H1 (cell line): ENCODE data around the gene TOMT. TPM values are rescaled to one million over a fixed set of nuclear protein-coding genes. Genes with fewer than 3 reads are reported as not detected.

Experiments used
- BRCA1 ChIP-seq: IDR thresholded peaks from 2 replicates; pipeline ENCODE4 v1.6.1; 2012; ENCODE audit warnings: low read depth, low read length, improper control_type of control experiment
- CBX5 ChIP-seq: fragments of 300-800, 300-1000 bp; sonication (generic); IDR thresholded peaks from 2 replicates; pipeline ENCODE4 v1.7.1; 2016; ENCODE audit warnings: antibody characterized with exemption, low read length, low read depth
- CBX8 ChIP-seq: fragments of 300-800, 300-1000 bp; sonication (generic); IDR thresholded peaks from 2 replicates; pipeline ENCODE4 v1.7.1; 2016; ENCODE audit warnings: low read depth, low read length, borderline replicate concordance
- CEBPB ChIP-seq: IDR thresholded peaks from 2 replicates; pipeline ENCODE4 v1.6.1; 2012; ENCODE audit warnings: low read depth, low read length
- CHD1 ChIP-seq: IDR thresholded peaks from 2 replicates; pipeline ENCODE4 v1.6.1; 2012; ENCODE audit warnings: low read depth, low read length, improper control_type of control experiment
- CHD2 ChIP-seq: IDR thresholded peaks from 2 replicates; pipeline ENCODE4 v1.6.1; 2012; ENCODE audit warnings: low read length, improper control_type of control experiment
- CREB1 ChIP-seq: IDR thresholded peaks from 2 replicates; pipeline ENCODE4 v1.6.1; 2012; ENCODE audit warnings: inconsistent platforms
- CTBP2 ChIP-seq: IDR thresholded peaks from 2 replicates; pipeline ENCODE4 v1.7.0; 2011; ENCODE audit warnings: borderline replicate concordance, mild to moderate bottlenecking, moderate library complexity, mixed read lengths, low read length; ENCODE audit not compliant: insufficient read depth, insufficient read length
- FOSL1 ChIP-seq: IDR thresholded peaks from 2 replicates; pipeline ENCODE4 v1.6.1; 2011; ENCODE audit warnings: mild to moderate bottlenecking, low read depth, low read length, moderate library complexity; ENCODE audit not compliant: insufficient read depth
- GABPA ChIP-seq: IDR thresholded peaks from 2 replicates; pipeline ENCODE4 v1.6.1; 2011; ENCODE audit warnings: mild to moderate bottlenecking, low read length, moderate library complexity, borderline replicate concordance; ENCODE audit not compliant: insufficient read depth
- KDM1A ChIP-seq: fragments of 200-600, 300-600 bp; sonication (generic); IDR thresholded peaks from 2 replicates; pipeline ENCODE4 v1.7.1; 2016; ENCODE audit warnings: mild to moderate bottlenecking, low read length, borderline replicate concordance
- KDM5A ChIP-seq: fragments of 200-600 bp; IDR thresholded peaks from 2 replicates; pipeline ENCODE4 v1.7.1; 2012; ENCODE audit warnings: mild to moderate bottlenecking, low read length, inconsistent platforms, mixed read lengths
- MAFK ChIP-seq: IDR thresholded peaks from 2 replicates; pipeline ENCODE4 v1.6.1; 2012; ENCODE audit warnings: low read depth, mild to moderate bottlenecking, improper control_type of control experiment, low read length
- NANOG ChIP-seq: IDR thresholded peaks from 2 replicates; pipeline ENCODE4 v1.6.1; 2011; ENCODE audit warnings: low read length, low read depth, mild to moderate bottlenecking, inconsistent platforms; ENCODE audit not compliant: insufficient read depth, poor library complexity, severe bottlenecking
- NRF1 ChIP-seq: IDR thresholded peaks from 2 replicates; pipeline ENCODE4 v1.6.1; 2011; ENCODE audit warnings: mild to moderate bottlenecking, low read depth, low read length, improper control_type of control experiment
- POU5F1 ChIP-seq: IDR thresholded peaks from 2 replicates; pipeline ENCODE4 v1.6.1; 2011; ENCODE audit warnings: low read depth, mild to moderate bottlenecking, low read length, moderate library complexity
- RFX5 ChIP-seq: IDR thresholded peaks from 2 replicates; pipeline ENCODE4 v1.6.1; 2011; ENCODE audit warnings: low read depth, low read length, improper control_type of control experiment, borderline replicate concordance
- RNF2 ChIP-seq: fragments of 200-900, 300-1000 bp; sonication (generic); IDR thresholded peaks from 2 replicates; pipeline ENCODE4 v1.7.1; 2016; ENCODE audit warnings: borderline replicate concordance, low read depth, mild to moderate bottlenecking, antibody characterized with exemption, low read length; ENCODE audit not compliant: poor library complexity, severe bottlenecking; ENCODE audit errors: missing control alignments
- SAP30 ChIP-seq: fragments of 300-600 bp; sonication (generic); IDR thresholded peaks from 2 replicates; pipeline ENCODE4 v1.7.1; 2012; ENCODE audit warnings: low read length, moderate library complexity, mild to moderate bottlenecking, inconsistent platforms; ENCODE audit not compliant: insufficient read depth, insufficient replicate concordance
- SIN3A ChIP-seq, 2 experiments: IDR thresholded peaks in 1 of 2; conservative IDR thresholded peaks in 1 of 2; 2 replicates each; pipeline ENCODE4 v1.6.1; 2011 to 2012; ENCODE audit warnings: low read length in 2 of 2, improper control_type of control experiment in 1 of 2, low read depth in 1 of 2, mild to moderate bottlenecking in 1 of 2
- SIX5 ChIP-seq: IDR thresholded peaks from 2 replicates; pipeline ENCODE4 v1.6.1; 2011; ENCODE audit warnings: mild to moderate bottlenecking, low read depth, low read length
- TAF1 ChIP-seq: IDR thresholded peaks from 2 replicates; pipeline ENCODE4 v1.6.1; 2011; ENCODE audit warnings: mild to moderate bottlenecking, low read depth, low read length
- TAF7 ChIP-seq: optimal IDR thresholded peaks from 2 replicates; pipeline ENCODE3; 2011; ENCODE audit warnings: low read depth, mild to moderate bottlenecking, inconsistent platforms, low read length, moderate library complexity, borderline replicate concordance
- TEAD4 ChIP-seq: IDR thresholded peaks from 2 replicates; pipeline ENCODE4 v1.6.1; 2012; ENCODE audit warnings: low read depth, low read length, inconsistent platforms, mixed read lengths
- polyA plus RNA-seq, 7 experiments: library from polyadenylated mRNA; depleted of rRNA in 3 of 7; stranded (reverse) in 5 of 7; unstranded in 2 of 7; fragments of >200 nt in 5 of 7; fragments of 200-250 nt in 2 of 7; gene quantifications; 1 replicate in 5 of 7; 2 replicates in 1 of 7; 4 replicates in 1 of 7; pipeline versions ENCODE4 v1.2.1 to v1.2.3, GENCODE V29; 2011 to 2013; ENCODE audit warnings: missing spikeins in 2 of 7, mixed read lengths in 2 of 7
- total RNA-seq: library from RNA; stranded (reverse); fragmentation: NEBNext Ultra II Directional; extraction: Animal tissue kit (Norgen Biotek cat#: 25700); gene quantifications from 2 replicates; pipeline ENCODE4 v1.2.1, GENCODE V29; 2021

The TOMT gene
- total and polyA plus RNA-seq, 2 of the 8 experiments (the other 6 are each of a cell fraction or from before 2014, with no cell fraction given): 0.11 TPM; not detected in 1

DNA sequence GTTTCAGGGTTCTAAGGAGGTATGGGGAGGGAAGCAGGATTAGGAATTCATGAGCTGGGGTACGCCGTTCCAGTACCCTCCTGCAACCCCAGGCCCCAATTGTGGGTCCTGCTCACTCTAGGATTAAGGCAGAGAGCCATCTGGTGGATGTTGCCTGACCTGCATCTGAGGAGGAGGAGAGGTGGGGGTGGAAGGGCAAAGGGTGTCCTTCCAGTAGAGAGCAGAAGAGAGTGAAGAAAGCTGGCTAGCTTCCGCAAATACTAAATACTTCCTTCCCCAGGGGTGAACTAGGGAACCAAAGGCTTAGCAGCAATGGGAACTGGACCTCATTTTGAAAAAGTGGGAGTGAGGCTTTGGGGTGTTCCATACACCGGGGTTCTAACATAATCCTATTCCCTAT, 14.4 kb upstream of the TOMT start (continued):
- no peak for TF ChIP-seq RNF2
- TF ChIP-seq POU5F1: no peak
- TF ChIP-seq CBX5: no peak
- TF ChIP-seq TEAD4: no peak
- no peak for TF ChIP-seq TAF1
- TF ChIP-seq CHD1: no peak
- no peak for TF ChIP-seq TAF7
- TF ChIP-seq SIX5: no peak
- TF ChIP-seq NRF1: no peak
- no peak for TF ChIP-seq KDM1A
- TF ChIP-seq KDM5A: no peak
- no peak for TF ChIP-seq RFX5
- no peak for TF ChIP-seq MAFK
- TF ChIP-seq NANOG: no peak
- TF ChIP-seq SIN3A (conservative IDR thresholded peaks at IDR 0.05 in 1 of 2, IDR thresholded peaks at IDR 0.05 in 1 of 2; ENCODE audit: low read depth in 1 of 2, low read length in 2 of 2): 0 out of 4 replicates have a peak, but pooled peaks of 1 of the 2 experiments have one; percentile 46
- TF ChIP-seq CBX8: no peak
- no peak for TF ChIP-seq CHD2
- TF ChIP-seq SAP30: no peak
- TF ChIP-seq CEBPB: no peak
- no peak for TF ChIP-seq FOSL1
- no peak for TF ChIP-seq CTBP2
- TF ChIP-seq CREB1: peak; percentile 55; the same call in 1 of the 2 replicates
- TF ChIP-seq GABPA: no peak
- TF ChIP-seq BRCA1: no peak
